MM.1S (cell line): ENCODE results near the gene OR1F1.

Experiments
- CTCF ChIP-seq: fragments of 300-600 bp; sonication (generic); IDR thresholded peaks from 2 replicates; pipeline ENCODE4 v1.5.1; 2016; ENCODE audit warnings: antibody characterized with exemption, low read length, mixed read lengths
- EZH2phosphoT487 ChIP-seq: fragments of 300-600 bp; sonication (generic); IDR thresholded peaks from 2 replicates; pipeline ENCODE4 v1.6.1; 2018; ENCODE audit warnings: antibody characterized with exemption, low read length

GRCh38 chr16:3202903-3203539 is 15.0 kb downstream of the OR1F1 start:
- TF ChIP-seq CTCF, result no peak
- TF ChIP-seq EZH2phosphoT487, result no peak
